ENCODE measurements around the gene KANK4.

KANK4 gene

DNA sequence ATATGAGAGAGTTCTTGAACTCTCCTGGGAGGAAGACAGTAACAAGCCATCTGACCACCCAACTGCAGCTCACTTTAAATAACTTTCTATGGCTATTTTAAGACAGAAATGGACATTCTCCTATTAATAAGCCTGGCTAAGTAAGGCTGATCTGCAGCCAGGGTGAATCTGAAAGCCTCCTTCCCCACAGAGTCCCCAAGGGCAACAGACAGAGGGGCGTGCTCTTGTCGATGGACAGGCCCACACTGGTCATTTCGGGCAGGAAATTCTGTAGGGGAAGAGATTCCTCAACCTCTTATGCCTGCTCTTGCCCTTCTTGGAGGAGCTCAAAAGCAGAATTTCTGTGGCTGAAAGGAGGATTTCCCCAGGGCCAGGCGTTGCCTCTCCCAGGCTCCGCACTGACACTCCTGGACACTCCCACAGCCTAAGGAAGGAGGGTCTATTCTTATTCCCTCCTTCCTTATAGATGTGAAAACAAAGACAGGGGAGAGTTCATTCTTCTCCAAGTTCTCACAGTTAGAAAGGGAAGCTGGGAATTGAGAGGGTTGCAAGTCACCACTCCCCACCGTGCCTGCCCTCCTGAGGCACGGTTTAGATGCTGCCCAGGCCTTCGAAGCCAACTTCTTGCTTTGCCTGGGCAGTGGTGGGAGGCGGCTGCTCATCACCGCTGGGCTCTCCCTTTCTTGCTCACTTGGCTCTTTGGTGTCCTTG, 17.9 kb upstream of the KANK4 start:
- no peak for DNase-seq (ENCODE audit: low spot score)

DNA sequence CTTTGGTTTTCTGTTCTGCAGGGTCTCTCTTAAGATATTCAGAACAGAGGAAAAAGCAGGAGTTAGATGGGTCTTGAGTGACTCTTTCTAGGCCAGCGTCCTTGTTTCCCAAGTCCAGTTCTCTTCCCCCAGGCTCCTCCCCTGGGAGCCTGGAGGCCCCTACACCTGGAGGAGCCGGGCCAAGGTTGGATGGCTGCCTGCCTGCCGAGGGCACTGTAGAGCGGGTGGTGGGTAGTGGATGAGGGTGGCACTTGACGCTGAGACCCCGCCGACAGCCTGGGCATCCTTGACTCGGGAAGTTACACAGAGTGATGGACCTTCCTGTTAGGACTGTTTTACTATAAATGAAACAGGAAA, 17.4 kb upstream of the KANK4 start:
- DNase-seq (ENCODE audit: low spot score): no peak

DNA sequence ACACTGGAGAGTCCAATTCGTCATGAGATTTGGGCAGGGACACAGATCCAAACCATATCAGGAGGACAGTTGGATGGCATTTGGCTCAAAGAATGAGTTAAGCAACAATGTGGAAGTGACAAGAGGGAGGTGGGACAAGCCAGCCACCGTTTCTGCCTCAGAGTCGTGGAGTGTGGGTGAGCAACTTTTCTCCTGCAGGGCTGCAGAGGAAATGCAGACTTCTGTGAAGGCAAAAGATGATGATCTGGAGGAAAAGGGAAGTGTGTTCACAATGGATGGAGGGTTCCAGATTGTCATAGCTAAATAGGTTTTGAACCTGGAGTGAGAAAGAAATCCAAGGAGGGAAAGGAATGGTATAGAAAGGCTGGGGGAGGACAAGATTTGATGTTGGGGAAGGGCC, 16.4 kb upstream of the KANK4 start:
- DNase-seq (ENCODE audit: low spot score): no peak

DNA sequence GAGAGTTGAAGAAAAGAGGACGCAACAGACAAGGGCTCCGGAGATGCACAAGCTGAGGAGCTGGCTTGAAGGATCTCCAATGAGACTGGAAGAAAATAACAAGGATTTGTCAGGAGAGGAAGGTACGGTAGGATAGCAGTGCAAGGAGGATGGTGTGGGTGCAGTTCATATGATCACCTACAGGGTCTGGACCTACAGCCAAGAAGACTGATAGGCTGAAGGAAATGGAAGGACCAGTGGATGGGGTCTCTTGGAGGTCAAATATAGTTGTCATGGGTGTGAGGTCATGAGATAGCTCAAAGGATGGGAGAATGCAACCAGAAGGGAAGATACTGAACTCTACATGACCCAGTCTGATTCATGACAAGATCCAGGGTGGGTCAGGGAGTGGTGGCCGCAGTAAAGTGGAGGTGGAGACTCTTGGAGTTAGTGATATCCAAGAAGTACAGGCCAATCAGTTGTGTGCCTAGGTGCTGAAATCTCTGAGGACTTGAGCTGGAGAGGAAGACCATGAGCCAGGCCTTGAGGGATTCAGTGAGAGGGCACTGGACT, 15.3 kb upstream of the KANK4 start:
- DNase-seq (ENCODE audit: low spot score): no peak

DNA sequence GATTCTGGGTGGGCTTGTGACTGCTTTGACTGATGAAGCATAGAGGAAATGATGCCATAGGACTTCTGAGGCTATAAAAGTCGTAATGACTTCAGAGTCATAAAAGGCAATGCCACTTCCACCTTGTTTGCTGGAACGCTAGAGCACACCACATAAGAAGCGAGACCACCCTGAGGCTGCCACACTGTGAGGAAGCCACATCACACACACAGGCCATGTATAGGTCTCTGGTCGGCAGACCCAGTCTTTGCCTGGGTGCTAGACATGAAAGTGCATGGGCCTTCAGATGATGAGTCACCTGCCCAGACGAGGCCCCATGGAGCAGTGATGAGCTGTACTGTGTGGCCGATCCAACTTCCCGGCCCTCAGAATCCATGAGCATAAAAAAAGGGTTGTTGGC, 14.2 kb upstream of the KANK4 start:
- DNase-seq (ENCODE audit: low spot score): peak; percentile 88

DNA sequence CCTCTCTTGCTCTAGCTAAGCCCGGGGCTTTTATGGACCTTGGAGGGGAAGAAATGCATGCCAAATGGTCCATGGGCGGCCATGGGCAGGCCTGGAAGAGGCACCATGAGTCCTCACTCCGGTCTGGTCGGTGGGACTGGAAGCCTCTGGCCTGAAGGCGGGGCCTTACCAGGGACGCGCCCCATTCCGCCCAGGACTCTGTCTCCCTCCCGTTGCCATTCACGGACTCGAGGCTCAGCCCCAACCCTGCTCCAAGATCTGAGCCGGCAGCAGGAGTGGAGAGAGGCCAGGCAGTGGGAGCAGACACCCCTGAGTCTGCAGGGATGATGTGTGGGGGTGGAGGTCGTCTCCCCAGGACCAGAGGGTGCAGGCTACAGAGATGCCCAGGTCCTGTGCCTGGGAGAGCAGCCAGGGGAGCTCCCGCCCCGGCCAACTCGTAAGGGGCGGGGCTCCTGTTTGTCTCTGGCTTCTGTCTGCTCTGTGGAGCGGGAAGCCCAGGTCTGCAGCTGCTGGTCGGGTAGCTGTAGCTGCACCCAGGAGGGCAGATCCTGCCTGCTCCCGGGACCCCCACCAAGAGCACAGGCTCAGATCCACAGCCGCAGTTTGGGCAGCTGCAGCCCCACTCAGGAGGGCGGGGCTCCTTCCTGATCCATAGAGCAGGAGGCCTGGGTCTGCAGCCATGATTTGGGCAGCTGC, 8.3 kb upstream of the KANK4 start:
- DNase-seq (ENCODE audit: low spot score): no peak

DNA sequence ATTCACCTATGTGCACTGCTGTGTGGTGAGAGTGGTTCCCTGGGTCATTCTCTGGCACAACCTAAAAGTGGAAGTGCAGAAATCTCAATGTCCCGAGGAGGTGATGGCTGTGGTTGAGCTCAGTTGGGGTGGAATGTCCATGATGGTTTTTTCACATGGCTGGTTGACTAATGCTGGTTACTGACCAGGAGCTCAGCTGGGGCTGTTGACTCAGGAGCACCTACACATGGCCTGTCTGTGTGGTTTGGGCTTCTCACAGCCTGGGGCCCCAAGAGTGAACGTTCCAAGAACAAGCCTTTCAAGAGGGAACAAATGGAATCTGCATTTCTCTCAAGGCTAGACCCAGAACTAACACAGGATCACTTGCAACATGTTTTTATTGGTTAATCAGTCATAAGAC, 6.4 kb upstream of the KANK4 start:
- DNase-seq (ENCODE audit: low spot score): no peak

DNA sequence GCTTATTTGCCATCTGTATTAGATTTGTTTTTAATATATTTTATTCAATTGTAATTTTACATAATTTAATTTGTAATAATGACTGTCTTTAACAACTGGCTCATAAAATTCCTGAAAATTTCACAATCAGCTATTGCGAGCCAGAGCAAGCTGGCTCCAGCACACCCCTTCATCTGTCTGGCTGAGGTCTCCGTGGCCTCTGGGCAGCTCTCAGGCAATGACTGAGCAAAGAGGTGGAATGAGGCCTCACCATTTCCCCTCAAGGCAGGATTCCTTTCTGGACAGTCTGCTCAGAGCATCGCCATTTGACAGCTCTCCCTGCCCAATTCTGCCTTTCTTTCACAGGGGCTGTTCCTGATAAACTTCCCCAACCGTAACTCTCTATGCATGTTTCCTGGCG, 5.8 kb upstream of the KANK4 start:
- DNase-seq (ENCODE audit: low spot score): no peak

DNA sequence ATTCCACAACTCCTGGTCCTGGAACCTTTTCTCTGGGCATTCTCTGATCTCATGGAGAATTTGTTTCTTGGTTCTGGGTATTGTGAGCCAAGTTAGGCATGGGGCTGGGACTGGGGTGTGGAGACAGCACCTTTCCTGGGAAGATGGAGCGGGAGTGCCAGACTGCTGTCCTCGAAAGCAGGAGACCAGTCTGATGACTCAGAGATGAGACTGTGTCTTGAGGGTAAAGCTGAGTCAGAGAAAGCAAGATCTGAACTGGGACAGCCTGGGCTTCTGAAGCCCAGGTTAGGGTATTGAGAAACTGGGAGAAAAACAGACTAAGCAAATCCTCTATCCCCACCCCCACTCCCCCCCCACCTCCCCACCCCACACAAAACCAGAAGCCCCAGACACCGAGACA, 2.2 kb upstream of the KANK4 start:
- peak; percentile 44 for DNase-seq (ENCODE audit: low spot score)

DNA sequence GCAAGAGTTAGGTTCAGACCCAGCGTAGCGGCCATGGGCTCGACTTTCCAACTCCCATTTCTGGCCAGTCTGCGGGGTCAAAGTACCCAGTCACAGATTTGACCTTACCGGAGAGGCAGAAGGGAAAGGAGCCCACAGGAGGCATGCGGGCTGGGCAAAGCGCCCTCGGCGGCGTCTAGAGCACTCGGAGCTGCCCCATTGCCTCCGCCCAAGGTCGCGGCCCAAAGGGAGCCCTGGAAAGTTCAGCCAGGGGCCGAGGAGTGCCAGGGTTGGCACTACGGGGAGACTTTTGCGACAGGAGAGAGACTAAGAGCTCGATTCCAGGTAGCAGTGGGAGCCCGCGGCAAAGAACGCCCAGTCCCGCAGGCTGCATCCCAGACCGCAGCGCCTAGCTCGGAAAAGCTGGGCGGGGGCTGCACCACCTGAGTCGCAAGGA, 896 bp downstream of the KANK4 start:
- no peak for DNase-seq (ENCODE audit: low spot score)

DNA sequence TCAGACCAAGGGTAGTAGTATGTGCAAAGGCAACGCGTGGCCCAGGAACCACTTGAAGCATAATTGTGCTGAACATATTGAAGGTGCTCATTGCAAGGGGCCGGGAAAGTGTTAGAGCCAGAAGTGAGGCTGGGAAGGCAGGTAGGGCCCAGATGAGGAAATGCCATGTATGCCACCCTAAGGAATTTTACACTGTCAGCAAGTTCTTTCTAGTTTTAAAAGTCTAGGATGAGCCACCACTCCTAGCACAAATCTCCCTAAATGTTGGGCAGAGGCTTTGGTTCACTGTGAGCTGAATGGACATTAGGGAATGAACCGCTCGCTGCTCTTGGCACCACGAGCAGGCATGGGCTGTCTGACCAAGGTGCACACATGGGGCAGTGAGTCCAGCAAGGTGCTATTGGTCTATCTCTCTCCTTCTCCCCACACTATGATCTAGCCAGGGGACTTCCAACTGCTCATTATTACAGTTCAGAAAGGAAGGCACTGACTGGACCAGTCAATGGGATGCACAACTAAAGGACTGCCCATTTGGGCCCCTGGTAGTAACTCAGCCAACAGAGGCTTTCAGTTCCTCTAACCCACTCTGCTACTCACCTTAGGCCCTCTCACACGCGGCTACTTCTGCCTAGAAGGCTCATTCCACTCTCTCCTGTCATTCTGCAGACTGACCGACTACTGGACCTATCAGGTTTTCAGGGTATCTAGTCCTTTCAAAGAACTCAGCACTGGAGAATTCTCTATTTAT, 2.0 kb downstream of the KANK4 start:
- no peak for DNase-seq (ENCODE audit: low spot score)

DNA sequence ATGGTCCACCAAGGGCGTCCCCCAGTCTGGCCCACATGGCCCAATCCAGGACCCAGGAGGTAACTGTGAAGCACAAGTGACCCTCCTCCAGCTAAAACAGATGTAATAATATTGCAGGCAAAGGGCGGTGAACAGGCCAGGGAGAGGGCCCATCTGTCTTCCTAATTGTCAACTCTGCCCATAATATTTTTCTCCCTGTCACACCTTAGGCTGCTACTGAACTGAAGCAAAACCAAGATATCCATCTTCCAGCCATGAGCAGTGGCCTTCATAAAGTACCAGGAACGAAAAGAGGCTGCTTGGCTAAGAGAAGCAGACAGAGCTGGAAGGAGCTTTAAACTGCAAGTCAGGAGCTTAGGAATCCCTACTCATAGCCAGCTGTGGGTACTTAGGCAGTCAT, 3.1 kb downstream of the KANK4 start:
- no peak for DNase-seq (ENCODE audit: low spot score)

DNA sequence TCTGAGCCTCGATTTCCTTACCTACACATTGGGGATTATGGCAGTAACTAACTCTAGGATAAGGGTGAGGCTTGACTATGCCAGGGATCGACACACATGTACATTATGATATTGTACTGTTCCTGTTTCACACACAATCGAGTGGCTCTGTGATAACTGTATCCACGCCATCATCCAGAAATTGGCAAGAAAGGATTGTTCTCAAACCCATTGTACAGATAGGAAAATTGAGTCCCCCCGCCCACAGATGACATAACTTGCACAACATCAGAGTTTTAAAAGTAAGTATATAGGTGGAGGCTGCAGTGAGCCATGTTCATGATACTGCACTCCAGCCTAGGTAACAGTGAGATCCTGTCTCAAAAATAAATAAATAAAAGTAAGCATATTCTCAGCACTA, 3.8 kb downstream of the KANK4 start:
- DNase-seq (ENCODE audit: low spot score): no peak

DNA sequence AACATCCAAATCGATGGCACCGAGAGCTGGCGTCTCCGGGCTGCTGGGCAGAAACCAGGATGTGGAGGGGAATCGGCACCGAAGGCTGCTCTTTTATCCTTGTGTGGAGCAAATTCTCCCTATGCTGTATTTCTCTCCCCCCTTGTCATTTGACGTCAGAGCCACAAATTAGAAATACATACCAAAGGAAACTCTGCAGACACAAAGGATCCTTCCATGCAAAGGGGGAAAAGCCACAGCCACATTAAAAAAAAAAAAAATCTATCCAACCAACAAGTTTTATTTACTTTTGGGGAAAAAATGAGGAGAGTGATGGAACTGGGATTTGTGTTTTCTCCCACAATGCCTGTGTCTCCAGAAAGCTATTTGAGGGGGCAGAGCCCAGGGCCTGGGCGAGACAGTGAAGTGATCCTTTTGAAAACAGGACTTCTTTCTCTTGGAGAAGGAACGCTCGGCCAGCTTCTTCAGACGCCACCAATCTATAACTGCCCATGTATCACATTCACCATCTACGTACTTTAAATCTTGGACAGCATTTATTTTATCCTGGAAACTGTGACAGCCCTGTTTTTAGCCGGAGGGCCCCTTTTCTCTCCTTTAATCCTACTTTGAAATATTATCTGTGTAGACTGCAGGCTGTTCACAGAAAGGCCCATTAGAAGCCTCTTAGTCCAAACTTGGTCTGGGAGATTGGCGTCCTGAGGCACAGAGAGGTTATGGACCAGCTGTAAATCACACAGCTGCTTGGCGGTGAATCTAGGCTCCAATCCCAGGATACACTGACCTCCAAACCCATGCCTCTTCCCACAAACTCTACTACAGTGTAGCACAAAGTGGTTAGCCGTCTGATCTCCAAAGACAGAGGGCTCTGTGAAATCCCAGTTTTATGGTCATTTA, 4.5 kb downstream of the KANK4 start:
- no peak for DNase-seq (ENCODE audit: low spot score)

DNA sequence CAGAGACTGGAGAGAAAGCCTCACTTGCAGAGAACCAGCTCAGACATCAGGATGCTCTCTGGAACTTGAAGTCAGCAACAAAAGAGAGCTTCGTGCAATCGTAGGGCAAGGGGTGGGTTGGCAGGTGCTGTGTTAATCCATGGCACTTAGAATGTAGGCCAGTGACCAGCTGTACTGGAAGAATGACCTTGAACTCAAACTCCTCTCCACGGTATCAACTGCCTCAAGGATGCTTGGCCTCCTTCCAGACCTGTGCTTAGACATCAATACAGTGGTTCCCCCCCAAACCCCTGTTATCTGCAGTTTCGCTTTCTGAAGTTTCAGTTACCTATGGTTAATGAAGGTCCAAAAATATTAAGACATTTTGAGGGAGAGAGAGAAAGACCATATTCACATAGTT, 6.5 kb downstream of the KANK4 start:
- DNase-seq (ENCODE audit: low spot score): no peak

DNA sequence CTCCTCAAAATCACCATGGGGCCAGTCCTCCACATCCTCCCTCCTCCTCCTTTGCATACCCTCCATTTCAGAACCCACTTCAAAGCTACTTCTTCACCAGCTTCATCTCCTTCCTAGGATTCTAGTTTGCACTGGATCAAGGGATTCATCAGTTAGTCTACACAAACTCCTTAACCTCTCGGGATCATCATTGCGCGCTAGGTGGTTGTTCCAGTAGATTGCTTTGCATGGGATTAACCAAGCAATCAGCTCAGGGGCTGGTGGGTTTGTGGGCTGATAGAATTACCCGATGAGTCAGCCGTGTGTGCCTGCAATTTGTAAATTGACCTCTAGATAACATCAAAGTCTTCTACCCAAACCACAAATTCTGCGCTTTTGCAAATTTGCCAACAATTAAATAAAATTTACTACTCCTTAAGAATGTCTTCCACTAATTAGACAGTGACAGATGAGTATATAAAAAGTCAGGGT, 7.7 kb downstream of the KANK4 start:
- DNase-seq (ENCODE audit: low spot score): peak; percentile 69

DNA sequence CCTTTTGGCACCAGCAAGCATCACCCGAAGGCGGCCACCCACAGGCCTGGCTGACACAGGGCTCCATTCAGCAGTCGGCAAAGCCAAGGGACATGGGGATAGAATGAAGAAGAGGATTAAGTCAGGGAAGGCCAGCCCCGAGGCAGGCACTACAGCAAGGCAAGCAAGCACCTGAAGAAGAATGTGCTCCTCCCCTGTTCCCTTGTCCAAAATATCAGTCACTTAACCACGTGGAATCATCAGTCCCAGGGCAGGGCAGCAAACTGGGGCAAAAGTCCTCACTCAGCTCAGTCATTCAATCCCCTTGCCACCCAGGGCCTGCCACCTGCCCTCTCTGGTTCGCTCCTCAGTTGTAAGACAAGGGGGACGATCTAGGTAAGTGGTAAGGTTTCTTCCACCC, 9.3 kb downstream of the KANK4 start:
- DNase-seq (ENCODE audit: low spot score): no peak

DNA sequence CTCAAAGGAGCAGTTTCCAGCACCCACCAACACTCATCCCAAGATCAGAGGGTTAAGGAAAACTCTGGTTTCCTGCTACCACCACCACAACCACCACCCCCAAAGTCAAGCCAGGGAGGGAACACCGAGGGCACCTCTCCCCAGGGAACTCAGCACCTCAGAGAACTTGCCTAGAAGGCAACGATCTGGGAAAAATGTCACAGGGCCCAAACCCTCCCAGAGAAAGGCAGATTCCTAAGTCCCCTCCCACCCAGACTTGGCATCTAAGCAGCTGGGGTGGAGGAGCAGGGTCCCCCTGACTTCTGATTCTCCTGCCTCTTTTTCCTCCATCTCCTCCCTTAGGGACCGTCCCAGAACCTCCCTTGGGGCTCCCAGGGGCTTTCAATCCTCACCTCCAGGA, 10.6 kb downstream of the KANK4 start:
- no peak for DNase-seq (ENCODE audit: low spot score)

DNA sequence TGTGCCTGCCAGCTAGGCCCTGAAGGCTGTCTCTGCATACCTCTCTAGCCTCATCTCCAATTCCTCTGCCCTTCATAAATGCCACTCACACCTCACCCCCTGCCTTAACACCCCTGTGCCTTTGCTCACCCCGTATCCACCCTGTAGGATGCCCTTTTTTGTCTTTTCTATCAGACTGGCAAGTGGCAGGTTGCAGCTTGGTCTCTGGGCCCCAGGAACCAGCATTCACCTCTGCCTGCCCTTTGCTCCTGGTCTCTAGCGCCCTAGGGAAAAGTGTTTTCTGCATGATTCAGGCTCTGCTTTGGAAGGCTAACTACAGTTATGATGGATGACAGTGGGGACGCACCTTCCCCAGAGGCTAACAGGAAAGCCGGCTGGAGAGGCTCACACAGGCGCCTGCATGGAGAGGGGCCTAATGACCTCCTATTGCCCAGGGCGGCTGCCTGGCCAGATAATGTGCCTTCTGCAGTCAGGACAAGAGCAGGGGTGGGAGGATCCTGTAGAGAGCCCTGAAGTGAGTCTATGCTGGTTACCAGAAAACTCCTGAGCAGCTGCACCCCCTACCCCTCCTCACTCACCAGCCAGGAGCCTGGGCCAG, 11.2 kb downstream of the KANK4 start:
- DNase-seq (ENCODE audit: low spot score): no peak

DNA sequence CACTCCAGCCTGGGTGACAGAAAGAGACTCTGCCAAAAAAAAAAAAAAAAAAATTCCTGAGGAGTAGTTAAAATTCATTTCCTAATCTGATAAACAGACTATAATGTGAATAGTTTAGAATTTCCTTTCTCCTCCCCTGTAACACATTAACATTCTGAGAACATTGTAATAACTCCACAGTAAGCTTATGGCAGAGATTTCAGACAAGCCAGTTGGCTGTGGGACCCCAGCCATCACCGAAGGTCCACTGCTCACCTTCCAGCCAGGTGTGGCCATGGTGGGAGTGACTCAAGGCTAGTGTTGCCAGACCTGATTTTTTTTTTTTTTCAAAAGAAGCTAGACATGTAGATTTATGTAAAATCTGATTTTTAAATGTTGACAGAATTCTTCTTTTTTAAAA, 11.8 kb downstream of the KANK4 start:
- no peak for DNase-seq (ENCODE audit: low spot score)

DNA sequence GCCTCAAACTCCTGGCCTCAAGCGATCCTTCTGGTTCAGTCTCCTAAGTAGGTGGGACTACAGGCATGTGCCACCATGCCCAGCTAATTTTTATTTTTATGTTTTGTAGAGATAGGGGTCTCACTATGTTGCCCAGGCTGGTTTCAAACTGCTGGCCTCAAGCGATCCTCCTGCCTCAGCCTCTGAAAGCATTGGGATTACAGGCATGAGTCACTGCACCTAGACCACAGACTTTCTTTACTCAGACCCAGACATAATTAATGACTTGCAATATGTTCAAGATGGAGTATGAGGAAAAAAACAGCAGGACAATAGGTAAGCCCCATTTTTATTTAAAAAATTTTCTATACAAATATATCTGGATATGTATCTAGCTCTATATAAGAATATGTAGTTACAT, 13.2 kb downstream of the KANK4 start:
- no peak for DNase-seq (ENCODE audit: low spot score)

DNA sequence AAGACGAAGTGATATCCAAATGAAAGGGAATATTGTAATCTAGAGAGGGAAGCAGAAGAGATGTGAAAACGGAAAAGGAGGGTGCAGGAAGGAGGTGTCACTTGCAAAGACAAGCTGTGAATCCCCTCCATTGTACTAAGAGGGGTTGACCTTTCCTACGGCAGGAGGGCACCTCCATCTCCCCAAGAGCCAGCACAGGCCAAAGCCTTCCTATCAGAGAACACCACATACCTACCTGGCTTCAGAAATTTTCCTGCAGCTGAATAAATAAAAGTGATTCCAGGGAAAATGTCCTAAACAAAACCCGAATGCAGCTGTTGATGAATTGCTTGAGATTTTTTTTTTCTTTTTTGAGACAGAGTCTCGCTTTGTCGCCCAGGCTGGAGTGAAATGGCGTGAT, 14.3 kb downstream of the KANK4 start:
- no peak for DNase-seq (ENCODE audit: low spot score)
